ENCODE measurements around the gene SPOCD1.
"Not testable (repeated sequence)": the region's sequence is repeated elsewhere in the genome, so short reads cannot be mapped to it uniquely, and the experiment has no call there.

SPOCD1 gene

DNA sequence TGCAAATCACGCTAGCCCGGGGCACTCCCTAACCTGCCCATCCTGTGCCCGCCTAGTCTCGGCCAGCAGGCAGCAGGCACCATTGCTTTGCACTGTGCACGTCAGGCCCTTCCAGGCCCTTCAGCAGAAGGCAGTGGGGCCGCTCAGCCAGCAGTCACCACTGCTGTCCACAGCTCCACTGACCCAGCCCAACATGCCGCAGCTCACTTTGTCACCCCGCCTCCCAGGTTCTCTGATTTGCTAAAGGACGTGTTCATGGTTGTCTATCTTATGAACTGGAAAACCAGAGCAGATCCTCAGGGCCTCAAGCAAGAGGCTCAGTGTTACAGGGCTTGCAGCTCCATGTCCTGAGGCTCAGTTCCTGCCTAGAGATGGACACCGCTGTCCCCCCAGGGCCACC, 14.2 kb upstream of the SPOCD1 start:
- no peak for DNase-seq (ENCODE audit: low read depth in 4 of 4, low spot score in 1 of 4)

GRCh38 chr1:31828926-31829690, 13.3 kb upstream of the SPOCD1 start:
- no peak for DNase-seq (ENCODE audit: low read depth in 4 of 4, low spot score in 1 of 4)

DNA sequence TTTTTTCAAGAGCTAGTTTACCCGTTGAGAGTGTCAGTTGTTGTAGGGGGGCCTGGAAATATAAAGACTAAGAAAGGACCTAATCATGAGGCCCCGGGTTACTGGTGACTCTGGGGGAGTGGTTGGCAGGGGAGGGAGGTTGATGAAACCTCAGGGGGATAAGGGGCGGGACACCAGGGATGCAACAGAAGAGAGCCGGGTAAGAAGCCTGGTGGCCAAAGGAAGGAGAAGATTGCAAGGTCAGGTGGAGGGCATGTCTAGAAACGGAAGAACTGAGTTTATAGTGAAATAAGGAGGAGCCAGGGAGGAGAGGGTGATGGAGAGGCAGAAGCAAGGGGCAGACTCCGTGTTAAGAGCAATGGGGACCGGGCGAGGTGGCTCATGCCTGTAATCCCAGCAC, 12.5 kb upstream of the SPOCD1 start:
- DNase-seq (ENCODE audit: low read depth in 4 of 4, low spot score in 1 of 4) = no peak

DNA sequence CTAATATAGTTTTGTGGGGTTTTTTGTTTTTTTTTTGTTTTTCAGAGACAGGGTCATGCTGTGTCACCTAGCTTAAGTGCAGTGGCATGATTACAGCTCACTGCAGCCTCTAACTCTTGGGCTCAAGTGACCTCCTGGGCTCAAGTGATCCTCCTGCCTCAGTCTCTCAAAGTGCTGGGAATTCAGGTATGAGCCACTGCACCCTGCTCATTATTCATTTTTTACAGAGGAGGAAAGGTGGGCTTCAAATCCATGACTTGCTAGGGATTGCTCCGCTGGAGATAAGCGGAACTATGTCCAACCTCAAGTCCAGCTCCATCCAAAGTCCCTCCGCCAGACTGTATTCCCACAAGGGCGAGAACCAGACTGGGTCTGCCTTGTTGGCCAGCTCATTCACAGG, 8.0 kb upstream of the SPOCD1 start:
- no peak for DNase-seq (ENCODE audit: low read depth in 4 of 4, low spot score in 1 of 4)

GRCh38 chr1:31822766-31823165, 6.9 kb upstream of the SPOCD1 start:
- no peak for DNase-seq (ENCODE audit: low read depth in 4 of 4, low spot score in 1 of 4)

DNA sequence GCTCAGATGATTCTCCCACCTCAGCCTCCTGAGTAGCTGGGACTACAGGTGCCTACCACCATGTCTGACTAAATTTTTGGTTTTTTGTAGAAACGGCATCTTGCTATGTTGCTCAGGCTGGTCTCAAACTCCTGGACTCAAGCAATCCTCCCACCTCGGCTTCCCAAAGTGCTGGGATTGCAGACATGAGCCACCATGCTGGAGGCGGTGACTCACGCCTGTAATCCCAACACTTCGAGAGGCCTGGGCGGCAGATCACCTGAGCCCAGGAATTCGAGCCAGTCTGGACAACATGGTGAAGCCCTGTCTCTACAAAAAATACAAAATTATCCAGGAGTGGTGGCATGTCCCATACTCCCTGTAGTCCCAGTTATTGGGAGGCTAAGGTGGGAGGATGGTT, 4.4 kb upstream of the SPOCD1 start:
- not testable (repeated sequence) for DNase-seq (ENCODE audit: low read depth in 4 of 4, low spot score in 1 of 4)

GRCh38 chr1:31818206-31818605, 2.4 kb upstream of the SPOCD1 start:
- DNase-seq (ENCODE audit: low read depth in 4 of 4, low spot score in 1 of 4) = no peak

GRCh38 chr1:31816947-31817346, 1.1 kb upstream of the SPOCD1 start:
- DNase-seq (ENCODE audit: low read depth in 4 of 4, low spot score in 1 of 4) = not testable (repeated sequence)

DNA sequence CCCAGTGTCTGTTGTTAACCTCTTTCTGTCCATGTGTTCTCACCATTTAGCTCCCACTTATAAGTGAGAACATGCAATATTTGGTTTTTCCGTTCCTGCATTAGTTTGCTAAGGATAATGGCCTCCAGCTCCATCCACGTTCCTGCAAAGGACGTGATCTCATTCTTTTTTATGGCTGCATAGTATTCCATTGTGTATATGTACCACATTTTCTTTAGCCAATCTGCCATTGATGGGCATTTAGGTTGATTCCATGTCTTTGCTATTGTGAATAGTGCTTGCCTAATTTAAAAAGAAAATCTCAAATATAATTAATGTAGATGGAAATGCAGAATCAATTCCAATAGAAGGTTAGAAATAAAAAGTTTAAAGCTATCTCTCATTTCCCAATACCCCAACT, 679 bp upstream of the SPOCD1 start:
- not testable (repeated sequence) for DNase-seq (ENCODE audit: low read depth in 4 of 4, low spot score in 1 of 4)

- no peak for DNase-seq (ENCODE audit: low read depth in 4 of 4, low spot score in 1 of 4)
Observed at GRCh38 chr1:31815307-31815645, 546 bp downstream of the SPOCD1 start.

DNA sequence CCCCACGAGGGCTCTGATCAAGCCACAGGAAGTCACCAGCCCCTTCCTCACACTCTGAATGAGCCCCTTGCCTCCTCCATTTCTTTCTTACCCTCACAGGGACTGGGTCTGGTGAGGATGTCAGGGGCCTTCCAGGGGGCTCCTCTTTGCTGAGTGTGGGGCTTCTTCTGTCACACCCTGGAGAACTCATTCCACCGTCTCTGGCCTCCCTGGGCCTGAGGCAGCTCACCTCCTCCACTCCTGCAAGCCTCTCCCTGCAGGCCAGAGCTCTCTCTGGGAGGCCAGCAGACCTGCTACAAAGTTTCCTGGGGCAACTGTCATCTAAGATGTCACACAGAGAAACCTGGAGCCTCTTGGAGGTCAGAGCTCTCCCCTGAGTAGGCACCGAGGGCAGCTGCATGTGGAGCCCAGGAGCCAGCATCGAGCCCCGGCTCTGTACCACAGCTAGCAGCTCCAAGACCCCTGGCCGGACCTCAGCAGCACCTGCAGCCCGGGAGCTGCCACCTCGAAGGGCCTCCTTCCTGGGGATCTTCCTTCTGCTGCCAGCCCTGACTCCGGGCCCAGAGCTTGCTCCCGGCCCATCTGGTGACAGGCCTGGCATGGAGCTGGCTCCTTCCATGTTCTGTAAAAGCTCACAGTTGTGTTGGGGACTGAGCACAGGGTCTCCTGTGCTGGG, 1.1 kb downstream of the SPOCD1 start:
- no peak for DNase-seq (ENCODE audit: low read depth in 4 of 4, low spot score in 1 of 4)

- DNase-seq (ENCODE audit: low read depth in 4 of 4, low spot score in 1 of 4) = no peak
Observed at GRCh38 chr1:31814041-31814511, 1.7 kb downstream of the SPOCD1 start.

DNA sequence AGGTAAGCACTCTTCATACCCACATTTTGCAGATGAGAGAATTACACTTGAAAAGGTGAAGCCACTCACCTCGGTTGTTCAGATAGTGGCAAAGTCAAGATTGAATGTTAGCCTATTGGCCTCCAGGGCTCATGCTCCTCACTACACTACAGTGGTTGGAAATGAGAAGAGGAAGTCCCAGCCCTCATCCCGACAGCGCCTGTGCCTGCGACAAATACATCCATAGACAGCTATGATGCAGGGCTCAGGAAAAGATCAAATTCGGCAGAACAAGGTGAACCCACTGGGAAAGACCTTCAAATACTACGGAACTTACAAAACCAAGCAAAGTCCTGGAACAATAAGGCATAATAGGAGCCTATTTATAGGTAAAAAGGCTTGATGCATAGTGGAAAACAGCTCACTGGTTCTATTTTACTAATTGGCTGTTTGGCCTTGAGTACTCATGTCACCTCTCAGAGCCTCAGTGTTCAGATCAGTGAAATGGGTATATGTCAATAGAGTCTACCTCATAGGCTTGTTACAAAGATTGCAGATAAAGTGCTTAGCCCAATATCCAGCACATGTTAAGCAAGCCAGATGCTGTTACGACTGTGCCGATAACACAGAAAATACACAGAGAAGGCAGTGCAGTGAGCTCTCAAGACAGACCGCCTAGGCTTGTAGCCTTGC, 3.5 kb downstream of the SPOCD1 start:
- no peak for DNase-seq (ENCODE audit: low read depth in 4 of 4, low spot score in 1 of 4)

DNA sequence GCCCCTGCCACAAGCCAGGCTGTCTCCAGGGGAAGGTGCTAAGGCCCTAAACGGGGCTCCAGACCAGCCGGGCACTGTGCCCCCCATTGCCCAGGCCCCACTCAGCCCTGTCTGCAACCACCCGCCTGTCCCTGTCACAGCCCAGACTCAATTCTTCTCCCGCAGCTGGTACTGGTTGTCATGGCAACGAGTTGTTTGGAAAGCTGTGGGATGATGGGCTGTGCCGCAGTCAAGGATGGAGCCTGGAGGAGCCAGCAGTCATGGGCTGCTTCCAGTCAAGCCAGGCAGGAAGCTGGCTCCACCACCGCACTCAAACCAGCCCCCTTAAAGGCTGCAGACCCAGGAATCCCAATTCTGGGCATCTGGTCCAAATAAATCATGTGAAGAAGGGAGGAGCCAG, 4.2 kb downstream of the SPOCD1 start:
- no peak for DNase-seq (ENCODE audit: low read depth in 4 of 4, low spot score in 1 of 4)

GRCh38 chr1:31809698-31810097, 6.1 kb downstream of the SPOCD1 start:
- DNase-seq (ENCODE audit: low read depth in 4 of 4, low spot score in 1 of 4) = no peak

DNA sequence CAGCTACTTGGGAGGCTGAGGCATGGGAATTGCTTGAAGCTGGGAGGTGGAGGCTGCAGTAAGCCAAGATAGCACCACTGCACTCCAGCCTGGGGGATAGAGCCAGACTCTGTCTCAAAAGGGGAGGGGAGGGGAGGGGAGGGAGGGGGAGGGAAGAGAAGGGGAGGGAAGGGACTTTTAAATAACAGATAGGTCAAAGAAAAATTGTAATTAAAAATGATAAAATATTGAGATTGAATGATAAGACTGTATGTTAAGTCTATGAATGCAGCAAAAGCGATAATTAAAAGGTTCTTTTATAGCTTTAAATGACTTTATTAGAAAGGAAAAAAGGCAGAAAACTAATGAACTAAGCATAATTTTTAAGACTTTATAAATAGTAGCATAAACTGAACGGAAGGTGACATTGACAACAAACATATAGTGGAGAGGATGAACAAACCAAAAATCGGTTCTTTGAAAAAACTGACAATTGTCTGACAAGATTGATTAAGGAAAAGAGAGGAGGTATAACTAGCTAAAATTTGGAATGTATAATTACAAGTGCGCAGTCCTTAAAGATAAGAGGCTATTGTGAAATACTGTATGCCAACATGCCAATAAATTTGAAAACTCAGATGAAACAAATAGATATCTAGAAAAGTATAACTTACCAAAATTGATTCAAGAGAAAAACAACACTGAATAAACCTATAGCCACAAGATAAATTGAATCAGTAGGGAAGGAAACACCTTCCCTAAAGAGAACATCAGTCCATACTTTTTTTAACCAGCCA, 8.4 kb downstream of the SPOCD1 start:
- no peak for DNase-seq (ENCODE audit: low read depth in 4 of 4, low spot score in 1 of 4)

GRCh38 chr1:31805318-31805717, 10.5 kb downstream of the SPOCD1 start:
- no peak for DNase-seq (ENCODE audit: low read depth in 4 of 4, low spot score in 1 of 4)

GRCh38 chr1:31804098-31804497, 11.7 kb downstream of the SPOCD1 start:
- DNase-seq (ENCODE audit: low read depth in 4 of 4, low spot score in 1 of 4) = no peak

DNA sequence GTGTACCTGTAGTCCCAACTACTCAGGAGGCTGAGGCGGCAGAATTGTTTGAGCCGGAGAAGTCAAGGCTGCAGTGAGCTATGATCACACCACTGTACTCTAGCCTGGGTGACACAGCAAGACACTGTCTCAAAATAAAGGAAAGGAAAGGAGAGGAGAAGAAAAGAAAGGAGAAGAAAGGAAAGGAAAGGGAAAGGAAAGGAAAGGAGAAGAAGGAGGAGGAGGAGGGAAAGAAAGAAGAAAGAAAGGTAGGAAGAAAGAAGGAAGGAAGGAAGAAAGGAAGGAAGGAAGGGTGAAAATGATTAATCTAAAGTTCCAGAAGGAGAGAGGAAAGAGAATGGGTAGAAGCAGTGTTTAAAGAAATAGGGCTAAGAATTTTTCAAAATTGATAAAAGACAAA, 12.2 kb downstream of the SPOCD1 start:
- no peak for DNase-seq (ENCODE audit: low read depth in 4 of 4, low spot score in 1 of 4)

GRCh38 chr1:31802190-31803150, 13.4 kb downstream of the SPOCD1 start:
- DNase-seq (ENCODE audit: low read depth in 4 of 4, low spot score in 1 of 4) = no peak
